ENCODE data around the gene IQUB. TPM values are rescaled to one million over a fixed set of nuclear protein-coding genes. Genes with fewer than 3 reads are reported as not detected.

Gene IQUB
- total RNA-seq, 4 donors from 2014 or later = 0.14 to 0.32 TPM; not detected in 2

DNA sequence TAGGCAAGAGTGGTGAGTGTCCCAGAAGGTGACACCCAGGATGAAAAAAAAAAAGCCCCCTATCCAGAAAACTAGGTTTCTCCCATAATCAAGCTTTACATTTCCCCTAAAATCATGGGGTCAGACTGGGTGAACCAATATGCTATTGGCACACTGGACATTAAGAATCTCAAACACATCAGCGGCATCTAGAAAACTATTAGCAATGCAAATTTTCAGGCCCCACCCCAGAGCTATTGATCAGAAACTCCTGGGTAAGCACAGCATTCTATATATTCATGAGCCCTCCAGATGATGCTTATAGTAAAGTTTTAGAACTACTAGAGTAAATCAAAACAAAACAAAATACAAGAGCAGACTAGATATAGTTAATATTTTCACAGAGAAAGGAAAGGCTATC, 36.4 kb downstream of the IQUB start:
- intact Hi-C loops (cut with DNase I; ENCODE audit: low total_unique reads) (no loop called here), in situ Hi-C loops (cut with MboI; ENCODE audit: low pct_ligation_motif_present in 1 of 4, low pct_unique_long_range_greater_than_20kb in 1 of 4, low sequenced_read_pairs in 3 of 4) (loop anchor here in 1 of 4 donors (10.0 kb wide), 1 partner anchor 367 kb away; no protein-coding TSS in a partner anchor)
- 96% methylated on average over 1 of the region's 1 CpG; no CpG with 5 or more reads in 1 of the 2 donors for WGBS, 2 donors (ENCODE audit: low coverage in 1 of 2)
- DNase-seq = no peak
- H3K27ac ChIP-seq = no peak overlapping the region
- no peaks in the 10 kb centered on the region for H3K9me3 ChIP-seq
- peaks cover 0 to 6% (median 2%) of the 10 kb centered on the region in 4 donors for H3K4me1 ChIP-seq
- no peaks in the 10 kb centered on the region for H3K27me3 ChIP-seq
- H3K4me3 ChIP-seq = no peak overlapping the region
- no peak for TF ChIP-seq POLR2A (IDR thresholded peaks at IDR 0.05)
- no peak for TF ChIP-seq POLR2AphosphoS5 (IDR thresholded peaks at IDR 0.05)
- no peak for TF ChIP-seq EP300 (IDR thresholded peaks at IDR 0.05; ENCODE audit: low read depth)
- TF ChIP-seq, protein P1, sequence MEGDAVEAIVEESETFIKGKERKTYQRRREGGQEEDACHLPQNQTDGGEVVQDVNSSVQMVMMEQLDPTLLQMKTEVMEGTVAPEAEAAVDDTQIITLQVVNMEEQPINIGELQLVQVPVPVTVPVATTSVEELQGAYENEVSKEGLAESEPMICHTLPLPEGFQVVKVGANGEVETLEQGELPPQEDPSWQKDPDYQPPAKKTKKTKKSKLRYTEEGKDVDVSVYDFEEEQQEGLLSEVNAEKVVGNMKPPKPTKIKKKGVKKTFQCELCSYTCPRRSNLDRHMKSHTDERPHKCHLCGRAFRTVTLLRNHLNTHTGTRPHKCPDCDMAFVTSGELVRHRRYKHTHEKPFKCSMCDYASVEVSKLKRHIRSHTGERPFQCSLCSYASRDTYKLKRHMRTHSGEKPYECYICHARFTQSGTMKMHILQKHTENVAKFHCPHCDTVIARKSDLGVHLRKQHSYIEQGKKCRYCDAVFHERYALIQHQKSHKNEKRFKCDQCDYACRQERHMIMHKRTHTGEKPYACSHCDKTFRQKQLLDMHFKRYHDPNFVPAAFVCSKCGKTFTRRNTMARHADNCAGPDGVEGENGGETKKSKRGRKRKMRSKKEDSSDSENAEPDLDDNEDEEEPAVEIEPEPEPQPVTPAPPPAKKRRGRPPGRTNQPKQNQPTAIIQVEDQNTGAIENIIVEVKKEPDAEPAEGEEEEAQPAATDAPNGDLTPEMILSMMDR (IDR thresholded peaks at IDR 0.05) = no peak
- no peaks in the 10 kb centered on the region for H3K36me3 ChIP-seq

DNA sequence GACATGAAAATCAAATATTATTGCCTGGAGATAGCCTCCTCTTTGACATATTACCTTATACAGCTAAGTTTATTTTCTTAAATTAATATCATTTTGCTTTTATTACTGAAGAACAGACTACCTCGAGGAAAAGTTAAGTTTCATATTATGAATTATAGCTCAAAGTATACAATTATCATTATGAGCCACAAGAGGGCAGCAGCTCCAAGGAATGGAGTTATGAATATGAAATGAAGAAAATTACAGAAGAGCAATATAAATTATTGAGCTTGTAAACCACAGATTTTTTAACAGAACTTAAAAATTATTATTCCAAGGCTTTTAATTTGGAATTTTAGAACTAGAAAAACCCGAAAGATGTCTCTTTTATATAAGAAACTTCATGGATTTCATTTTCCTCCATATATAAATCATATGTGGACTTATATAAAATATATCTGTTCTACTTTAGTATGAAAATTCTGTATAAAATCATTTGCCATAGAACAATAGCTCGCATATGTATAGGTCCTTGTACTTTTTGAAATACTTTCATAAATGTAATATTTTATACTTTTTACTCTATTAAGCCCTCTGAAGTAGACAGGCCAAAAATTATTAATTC, 40.1 kb downstream of the IQUB start:
- 2 to 9% methylated on average over 3 of the region's 3 CpGs for WGBS, 2 donors (ENCODE audit: low coverage in 1 of 2)
- H3K4me1 ChIP-seq = peaks cover 0 to 6% (median 2%) of the 10 kb centered on the region in 4 donors
- no peaks in the 10 kb centered on the region for H3K27me3 ChIP-seq
- no peaks in the 10 kb centered on the region for H3K9me3 ChIP-seq
- TF ChIP-seq, protein P1 (IDR thresholded peaks at IDR 0.05) = peak; percentile 54 to 73 (median 71)
- no peak for TF ChIP-seq EP300 (IDR thresholded peaks at IDR 0.05; ENCODE audit: low read depth)
- H3K27ac ChIP-seq = no peak overlapping the region
- H3K4me3 ChIP-seq = no peak overlapping the region
- no peaks in the 10 kb centered on the region for H3K36me3 ChIP-seq
- DNase-seq = peak; percentile 13
- in situ Hi-C loops (cut with MboI; ENCODE audit: low pct_ligation_motif_present in 1 of 4, low pct_unique_long_range_greater_than_20kb in 1 of 4, low sequenced_read_pairs in 3 of 4) (loop anchor here in 1 of 4 donors (10.0 kb wide), 1 partner anchor 371 kb away; no protein-coding TSS in a partner anchor), intact Hi-C loops (cut with DNase I; ENCODE audit: low total_unique reads) (no loop called here)

DNA sequence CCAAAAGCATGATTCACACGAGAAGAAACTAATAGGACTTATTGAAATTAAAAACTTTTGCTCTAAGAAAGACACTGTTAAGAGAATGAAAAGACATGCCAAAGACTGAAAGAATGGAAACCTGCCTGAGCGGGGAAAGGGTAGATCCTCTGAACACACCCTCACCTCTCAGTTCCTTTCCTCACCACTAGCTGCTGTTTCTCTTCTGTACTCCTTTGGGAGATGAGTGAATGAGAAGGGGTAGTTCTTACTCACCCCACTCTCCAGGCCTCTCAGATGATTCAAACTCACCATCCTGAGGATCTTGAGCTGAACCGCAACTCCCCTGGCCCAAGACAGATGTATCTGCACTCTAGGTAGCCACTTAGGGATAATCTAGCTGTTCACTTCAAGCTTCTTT, 41.9 kb downstream of the IQUB start:
- Histone ChIP-seq H3K4me1 (peaks cover 0 to 6% (median 2%) of the 10 kb centered on the region in 4 donors), H3K36me3 (no peaks in the 10 kb centered on the region), H3K27me3 (no peaks in the 10 kb centered on the region), H3K4me3 (no peak overlapping the region), H3K27ac (no peak overlapping the region), H3K9me3 (no peaks in the 10 kb centered on the region)
- 58 to 66% methylated on average over 2 to 3 of the region's 3 CpGs for WGBS, 2 donors (ENCODE audit: low coverage in 1 of 2)
- no peak for DNase-seq
- no peak for TF ChIP-seq POLR2A (IDR thresholded peaks at IDR 0.05)
- no peak for TF ChIP-seq EP300 (IDR thresholded peaks at IDR 0.05; ENCODE audit: low read depth)
- TF ChIP-seq, protein P1 (IDR thresholded peaks at IDR 0.05) = no peak
- no peak for TF ChIP-seq POLR2AphosphoS5 (IDR thresholded peaks at IDR 0.05)
- intact Hi-C loops (cut with DNase I; ENCODE audit: low total_unique reads) (no loop called here), in situ Hi-C loops (cut with MboI; ENCODE audit: low pct_ligation_motif_present in 1 of 4, low pct_unique_long_range_greater_than_20kb in 1 of 4, low sequenced_read_pairs in 3 of 4) (loop anchor here in 1 of 4 donors (10.0 kb wide), 1 partner anchor 372 kb away; no protein-coding TSS in a partner anchor)

DNA sequence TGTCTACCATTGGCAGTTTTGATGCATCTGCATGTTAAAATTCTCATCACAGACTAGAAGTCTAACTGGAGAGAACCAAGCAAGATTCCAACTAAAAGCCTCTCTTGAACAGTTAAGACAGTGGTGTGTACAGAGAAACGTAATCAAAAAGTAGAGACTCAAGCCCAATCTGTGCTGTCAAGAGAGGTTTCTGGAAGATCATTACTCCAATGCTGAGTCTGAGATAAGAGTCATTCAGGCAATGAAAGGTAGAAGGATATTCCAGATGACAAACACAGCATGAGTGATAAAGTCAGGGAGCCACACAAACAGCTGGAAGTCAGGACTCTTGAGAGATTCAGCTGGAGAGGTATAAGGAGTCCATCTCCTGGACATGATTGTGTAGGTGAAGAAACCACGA, 48.7 kb downstream of the IQUB start:
- no peak overlapping the region for H3K4me3 ChIP-seq
- no peak overlapping the region for H3K27ac ChIP-seq
- H3K36me3 ChIP-seq = no peaks in the 10 kb centered on the region
- H3K27me3 ChIP-seq = no peaks in the 10 kb centered on the region
- no peaks in the 10 kb centered on the region for H3K4me1 ChIP-seq
- in situ Hi-C loops (cut with MboI; ENCODE audit: low pct_ligation_motif_present in 1 of 4, low pct_unique_long_range_greater_than_20kb in 1 of 4, low sequenced_read_pairs in 3 of 4) (no loop called here), intact Hi-C loops (cut with DNase I; ENCODE audit: low total_unique reads) (no loop called here)
- H3K9me3 ChIP-seq = no peaks in the 10 kb centered on the region
- TF ChIP-seq POLR2AphosphoS5 (IDR thresholded peaks at IDR 0.05) (no peak), EP300 (IDR thresholded peaks at IDR 0.05; ENCODE audit: low read depth) (no peak), POLR2A (IDR thresholded peaks at IDR 0.05) (no peak)
- DNase-seq = no peak
- WGBS, 2 donors (ENCODE audit: low coverage in 1 of 2) = 75 to 78% methylated on average over 2 of the region's 2 CpGs
